HG02884 (cell line): ENCODE measurements around the gene ZBED4.
"Not testable (repeated sequence)": the region's sequence is repeated elsewhere in the genome, so short reads cannot be mapped to it uniquely, and the experiment has no call there.

Experiments used
- ATAC-seq: cut with Tn5 transposase; IDR thresholded peaks from one replicate; pipeline ENCODE4 v1.9.1; 2021; ENCODE audit warnings: mild to moderate bottlenecking, moderate library complexity; ENCODE audit not compliant: unreplicated experiment

The ZBED4 gene

GRCh38 chr22:49852898-49853894 lies at the start of gene ZBED4:
TSS of gene ZBED4 (plus strand) at chr22:49853844. CDS start at chr22:49883663, 29,819 bp downstream.
- ATAC-seq = peak; percentile 75

DNA sequence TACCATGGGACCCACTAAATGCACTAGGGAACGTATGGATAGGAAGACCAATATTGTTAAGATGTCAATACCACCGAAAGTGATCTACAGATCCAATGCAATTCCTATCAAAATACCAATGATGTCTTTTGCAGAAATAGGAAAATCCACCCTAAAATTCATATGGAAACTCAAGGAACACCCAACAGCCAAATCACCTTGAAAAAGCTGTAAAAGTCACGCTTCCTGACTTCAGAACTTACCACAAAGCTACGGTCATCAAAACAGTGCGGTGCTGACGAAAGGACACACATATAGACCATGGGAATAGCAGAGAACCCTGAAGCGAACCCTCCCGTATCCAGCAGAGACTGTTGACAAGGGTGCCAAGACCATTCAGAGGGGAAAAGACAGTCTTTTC lies 46.5 kb upstream of the ZBED4 start:
- no peak for ATAC-seq

GRCh38 chr22:49807780-49808708 lies 45.6 kb upstream of the ZBED4 start:
- ATAC-seq = no peak

DNA sequence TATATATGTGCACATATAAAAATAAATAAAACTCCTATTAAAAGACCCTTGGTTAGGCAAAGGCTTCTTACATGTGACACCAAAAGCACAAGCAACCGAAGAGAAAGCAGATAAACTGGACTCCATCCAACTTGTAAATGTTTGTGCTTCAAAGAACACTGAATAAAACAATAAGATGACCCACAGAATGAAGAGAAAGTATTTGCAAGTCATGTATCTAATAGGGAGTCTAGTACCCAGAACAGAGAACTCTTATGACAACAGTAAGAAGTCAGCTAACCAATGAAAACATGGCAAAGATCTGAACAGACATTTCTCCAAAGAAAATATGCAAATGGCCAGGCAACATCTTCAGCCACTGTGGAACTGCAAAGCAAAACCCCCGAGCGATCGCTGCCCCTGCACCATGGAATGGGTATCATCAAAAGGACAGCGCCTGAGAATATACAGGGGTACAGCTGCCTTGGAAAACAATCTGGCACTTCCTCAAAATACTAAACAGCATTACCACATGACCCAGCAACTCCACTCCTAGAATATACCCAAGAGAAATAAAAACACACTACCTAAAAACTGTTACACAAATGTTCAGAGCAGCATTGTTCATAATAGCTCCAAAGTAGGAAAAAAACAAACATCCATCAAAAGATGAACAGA lies 43.2 kb upstream of the ZBED4 start:
- no peak for ATAC-seq

DNA sequence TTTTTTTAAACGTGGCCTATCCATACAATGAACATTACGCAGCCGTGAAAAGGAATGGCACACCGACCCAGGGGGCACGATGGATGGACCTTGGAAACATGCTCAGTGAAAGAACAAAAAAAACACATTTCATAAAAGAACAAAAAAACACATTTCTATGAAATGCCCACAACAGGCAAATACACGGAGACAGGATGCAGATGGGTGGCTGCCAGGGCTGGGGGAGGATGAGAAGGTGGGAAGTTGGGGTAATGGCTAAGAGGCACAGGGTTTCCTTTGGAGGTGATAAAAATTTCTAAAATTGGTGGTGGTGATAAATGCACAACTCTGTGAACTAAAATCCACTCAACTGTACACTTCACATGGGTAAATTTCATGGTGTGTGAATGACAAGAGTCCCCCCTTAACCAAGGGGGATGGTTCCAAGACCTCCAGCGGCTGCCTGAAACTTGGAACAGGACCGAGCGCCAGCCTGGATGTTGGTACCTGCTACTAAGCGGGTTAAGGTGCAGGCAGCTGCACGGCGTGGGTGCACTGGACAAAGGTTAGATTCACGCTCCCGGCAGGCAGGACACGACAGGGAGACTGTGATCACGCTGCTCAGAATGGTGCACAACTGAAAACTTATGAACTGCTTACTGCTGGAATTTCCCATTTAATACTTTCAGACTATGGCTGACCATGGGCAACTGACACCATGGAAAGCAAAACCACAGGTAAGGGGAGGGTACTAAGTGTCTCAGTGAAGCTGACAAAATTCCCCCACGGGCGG lies 42.4 kb upstream of the ZBED4 start:
- ATAC-seq = no peak

- ATAC-seq = no peak
Measured at GRCh38 chr22:49812838-49813237, 40.8 kb upstream of the ZBED4 start.

DNA sequence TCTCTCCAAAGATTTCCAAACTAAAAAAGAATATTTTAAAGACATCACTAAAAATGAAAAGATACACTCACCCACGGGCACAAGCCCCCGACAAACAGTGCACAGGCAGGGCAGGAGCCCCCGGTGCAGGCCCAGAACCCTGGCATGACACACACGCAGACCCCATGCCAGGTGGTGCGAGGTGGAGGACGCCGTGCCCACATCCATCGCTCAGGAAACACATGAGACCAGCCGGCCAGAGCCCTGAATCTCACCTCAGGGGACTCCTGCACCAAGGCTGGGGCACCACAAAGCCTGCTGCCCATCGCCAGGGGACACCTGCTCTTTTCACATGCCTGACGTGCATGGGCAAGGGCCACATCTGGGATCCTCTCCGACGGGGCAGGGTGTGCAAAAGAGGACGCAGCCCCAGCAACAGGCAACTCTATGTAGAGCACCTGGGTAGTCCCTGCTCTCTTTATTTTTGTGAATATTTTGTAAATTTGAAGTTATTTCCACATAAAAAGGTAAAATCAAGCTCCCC lies 39.4 kb upstream of the ZBED4 start:
- no peak for ATAC-seq

- no peak for ATAC-seq
Measured at GRCh38 chr22:49814856-49815255, 38.8 kb upstream of the ZBED4 start.

GRCh38 chr22:49815641-49816091 lies 38.0 kb upstream of the ZBED4 start:
- ATAC-seq = no peak

- ATAC-seq = no peak
Measured at GRCh38 chr22:49817359-49817758, 36.3 kb upstream of the ZBED4 start.

DNA sequence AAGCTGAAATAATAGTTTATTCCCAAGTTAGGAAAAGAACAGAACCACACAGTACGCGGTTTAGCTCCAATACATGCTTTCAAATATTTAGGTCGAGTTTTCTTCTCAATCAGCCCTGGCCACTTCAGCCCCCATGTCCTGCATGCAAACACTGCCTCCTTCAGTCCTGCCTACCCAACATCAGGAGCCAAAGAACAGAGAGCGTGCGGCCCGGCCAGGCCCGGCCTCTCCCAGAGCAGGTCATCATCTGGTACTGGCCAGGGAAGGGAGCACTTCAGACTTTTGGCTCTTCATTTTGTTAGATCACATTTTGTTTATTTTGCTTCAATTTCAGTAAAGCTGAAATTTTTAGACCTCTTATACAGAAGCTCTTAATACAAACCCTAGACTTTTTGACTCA lies 32.7 kb upstream of the ZBED4 start:
- ATAC-seq = no peak

GRCh38 chr22:49821741-49822140 lies 31.9 kb upstream of the ZBED4 start:
- not testable (repeated sequence) for ATAC-seq

DNA sequence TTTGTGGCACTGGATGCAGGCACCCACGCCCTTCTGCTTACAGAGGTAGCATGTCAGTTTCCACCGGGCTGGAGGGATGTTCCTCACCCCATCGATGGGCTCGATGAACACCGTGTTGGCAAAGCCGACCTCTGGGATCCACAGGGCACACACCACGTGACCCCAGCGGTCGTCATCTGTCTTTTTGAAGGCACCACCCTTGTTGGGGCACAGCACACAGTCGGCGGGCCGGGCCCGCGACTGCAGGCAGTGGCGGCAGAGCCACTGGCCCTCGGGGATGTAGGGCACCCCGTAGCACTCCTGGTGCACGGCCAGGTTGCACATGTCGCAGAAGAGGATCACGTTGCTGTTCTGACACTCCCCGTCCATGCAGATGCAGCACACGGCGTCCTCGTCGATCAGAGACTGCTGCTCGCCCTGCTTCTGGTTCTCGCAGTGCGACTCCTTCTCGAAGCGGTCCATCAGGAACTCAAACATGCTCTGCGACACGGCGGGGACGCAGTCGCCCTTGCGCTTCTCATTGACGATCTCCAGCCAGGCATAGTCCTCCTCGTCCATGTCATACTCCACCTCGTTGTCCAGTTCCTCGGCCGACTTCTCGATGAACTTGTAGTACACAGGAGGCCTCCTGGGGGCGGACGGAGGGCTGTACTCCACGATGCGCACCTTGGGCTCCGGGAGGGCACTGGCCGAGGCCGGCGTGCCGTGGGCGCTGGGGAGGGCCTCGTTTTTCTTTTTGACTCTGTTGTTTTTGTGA lies 30.2 kb upstream of the ZBED4 start:
- ATAC-seq = no peak

DNA sequence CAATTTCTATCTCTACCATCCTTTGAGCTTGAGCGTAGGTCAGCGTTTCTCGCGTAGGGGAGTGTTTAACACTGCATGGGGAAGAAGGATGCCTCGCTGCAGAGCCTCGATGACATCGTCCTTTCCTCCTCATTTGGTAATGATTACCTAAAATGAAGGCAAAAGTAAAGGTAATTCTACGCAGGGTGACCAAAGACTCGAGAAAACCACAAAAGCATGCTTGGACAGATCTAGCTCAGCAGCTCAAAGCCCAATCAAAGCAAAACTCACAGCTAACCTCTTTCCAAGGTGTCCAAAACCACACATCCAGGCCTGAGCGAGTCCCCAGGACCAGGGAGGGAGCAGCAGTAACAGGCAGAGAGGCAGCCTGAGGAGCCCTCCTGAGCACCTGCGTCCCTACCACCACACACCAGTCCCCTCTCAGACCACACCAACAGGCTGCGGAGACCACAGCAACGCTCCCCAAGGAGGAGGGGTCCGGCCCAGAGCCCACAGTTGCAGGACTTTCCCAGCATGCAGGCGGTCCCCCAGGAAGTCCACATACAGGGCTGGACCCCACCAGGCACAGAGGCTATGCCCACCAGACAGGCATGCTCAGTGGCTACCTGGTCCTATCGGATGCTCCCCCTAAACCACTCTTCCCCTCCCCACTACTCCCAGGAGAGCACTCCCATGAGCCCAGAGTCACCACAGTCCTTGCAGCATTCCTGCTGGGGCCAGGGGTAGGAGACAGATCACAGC lies 29.3 kb upstream of the ZBED4 start:
- ATAC-seq = no peak

DNA sequence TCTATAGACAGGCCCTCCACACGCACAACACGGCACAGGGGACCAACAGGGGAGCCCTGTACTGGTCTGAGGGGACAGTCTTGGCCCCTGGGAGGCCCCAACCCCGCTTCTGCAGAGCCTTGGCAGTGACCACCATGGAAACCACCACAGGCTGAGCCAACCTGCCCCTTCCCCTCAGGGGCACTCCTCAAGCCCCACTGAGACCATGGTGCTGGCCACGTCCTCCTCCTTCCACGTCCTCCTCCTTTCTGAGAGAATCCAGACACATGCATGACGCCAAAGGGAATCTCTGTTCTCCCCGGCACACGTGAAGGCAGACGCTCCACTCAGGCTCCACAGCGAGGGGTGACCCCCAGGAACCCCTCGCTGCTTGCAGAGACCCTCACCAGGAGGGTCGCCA lies 28.7 kb upstream of the ZBED4 start:
- no peak for ATAC-seq

GRCh38 chr22:49825436-49825835 lies 28.2 kb upstream of the ZBED4 start:
- no peak for ATAC-seq

GRCh38 chr22:49825944-49826602 lies 27.6 kb upstream of the ZBED4 start:
- ATAC-seq = no peak
